Suprapubic skin (tissue), 4 donors: Measurements from ENCODE around the gene ARL14EP.

Source experiments
- POLR2A ChIP-seq, 2 donors: fragments of 450-650 bp; IDR thresholded peaks; one replicate each; pipeline ENCODE4 v1.6.1; 2017; ENCODE audit warnings: antibody characterized with exemption in 2 of 2, mild to moderate bottlenecking in 2 of 2, moderate library complexity in 2 of 2
- POLR2AphosphoS5 ChIP-seq, 3 donors: sonication (generic); formaldehyde crosslinking; IDR thresholded peaks; one replicate each; pipeline ENCODE4 v1.6.1; 2017; ENCODE audit warnings: antibody characterized with exemption in 3 of 3
- TF ChIP-seq, protein P1 (sequence below), 2 donors: fragments of 200-600 bp in 1 of 2; fragments of 450-650 bp in 1 of 2; sonication (generic) in 1 of 2; IDR thresholded peaks; one replicate each; pipeline ENCODE4 v1.5.1; 2016 to 2019; ENCODE audit warnings: antibody characterized with exemption in 2 of 2, mild to moderate bottlenecking in 1 of 2, moderate library complexity in 1 of 2

- no peak for TF ChIP-seq POLR2AphosphoS5 (IDR thresholded peaks at IDR 0.05)
- TF ChIP-seq POLR2A (IDR thresholded peaks at IDR 0.05) = no peak
- TF ChIP-seq, protein P1, sequence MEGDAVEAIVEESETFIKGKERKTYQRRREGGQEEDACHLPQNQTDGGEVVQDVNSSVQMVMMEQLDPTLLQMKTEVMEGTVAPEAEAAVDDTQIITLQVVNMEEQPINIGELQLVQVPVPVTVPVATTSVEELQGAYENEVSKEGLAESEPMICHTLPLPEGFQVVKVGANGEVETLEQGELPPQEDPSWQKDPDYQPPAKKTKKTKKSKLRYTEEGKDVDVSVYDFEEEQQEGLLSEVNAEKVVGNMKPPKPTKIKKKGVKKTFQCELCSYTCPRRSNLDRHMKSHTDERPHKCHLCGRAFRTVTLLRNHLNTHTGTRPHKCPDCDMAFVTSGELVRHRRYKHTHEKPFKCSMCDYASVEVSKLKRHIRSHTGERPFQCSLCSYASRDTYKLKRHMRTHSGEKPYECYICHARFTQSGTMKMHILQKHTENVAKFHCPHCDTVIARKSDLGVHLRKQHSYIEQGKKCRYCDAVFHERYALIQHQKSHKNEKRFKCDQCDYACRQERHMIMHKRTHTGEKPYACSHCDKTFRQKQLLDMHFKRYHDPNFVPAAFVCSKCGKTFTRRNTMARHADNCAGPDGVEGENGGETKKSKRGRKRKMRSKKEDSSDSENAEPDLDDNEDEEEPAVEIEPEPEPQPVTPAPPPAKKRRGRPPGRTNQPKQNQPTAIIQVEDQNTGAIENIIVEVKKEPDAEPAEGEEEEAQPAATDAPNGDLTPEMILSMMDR (IDR thresholded peaks at IDR 0.05) = no peak
These were observed 41.2 kb upstream of the ARL14EP start for GRCh38 chr11:30281476-30282288.
